Endothelial cell of umbilical vein (primary cell): ENCODE data around the gene NFIC.

ENCODE experiments used
- CTCF ChIP-seq, 2 donors: IDR thresholded peaks; 1 replicate in 1 of 2; 2 replicates in 1 of 2; pipeline ENCODE4 v1.5.1; 2011; ENCODE audit warnings: low read length in 2 of 2, mild to moderate bottlenecking in 2 of 2, moderate library complexity in 2 of 2, control low read depth in 1 of 2, inconsistent platforms in 1 of 2, low read depth in 1 of 2; ENCODE audit not compliant: insufficient read depth in 1 of 2; ENCODE audit errors: extremely low read depth in 1 of 2
- EZH2 ChIP-seq: IDR thresholded peaks from 2 replicates; pipeline ENCODE4 v1.6.1; 2012; ENCODE audit warnings: borderline replicate concordance, low read depth, mild to moderate bottlenecking, moderate library complexity, low read length, inconsistent platforms; ENCODE audit not compliant: severe bottlenecking
- POLR2A ChIP-seq: IDR thresholded peaks from 2 replicates; pipeline ENCODE4 v1.6.1; 2012; ENCODE audit warnings: low read depth, mild to moderate bottlenecking, control low read depth, low read length
- POLR2AphosphoS5 ChIP-seq: IDR thresholded peaks from 2 replicates; pipeline ENCODE4 v1.6.1; 2012; ENCODE audit warnings: low read depth, mild to moderate bottlenecking, control low read depth, low read length, moderate library complexity; ENCODE audit not compliant: insufficient read depth

- no peak for TF ChIP-seq CTCF (IDR thresholded peaks at IDR 0.05; ENCODE audit: extremely low read depth in 1 of 2, insufficient read depth in 1 of 2, low read depth in 1 of 2, low read length in 2 of 2)
- TF ChIP-seq POLR2A: no peak
- TF ChIP-seq POLR2AphosphoS5: no peak
- TF ChIP-seq EZH2: no peak
These were observed 77.7 kb downstream of the NFIC start for GRCh38 chr19:3443840-3444694.
